Stimulated activated effector memory CD8-positive, alpha-beta T cell treated with anti-CD3 and anti-CD28 coated beads, Interleukin-12 subunit alpha, Interleukin-12 subunit beta, amount 100 ng/mL, for 72 hours (primary cell): ENCODE results near the gene RBAK.
"Not testable (repeated sequence)": the region's sequence is repeated elsewhere in the genome, so short reads cannot be mapped to it uniquely, and the experiment has no call there.

Experiments used
- ATAC-seq: fragments of 150-1000 bp; cut with Tn5 transposase; 2 replicates; pipeline ENCODE4 v1.10.0; 2021
- DNase-seq, 2 donors: peaks; one replicate each; pipeline ENCODE4 v3.0.0; 2021 to 2022; ENCODE audit warnings: low spot score in 2 of 2
- H3K27ac Mint-ChIP-seq: one replicate; pipeline ENCODE4 v1.8.0; 2022; ENCODE audit warnings: mild to moderate bottlenecking, mixed read lengths
- H3K36me3 Mint-ChIP-seq: one replicate; pipeline ENCODE4 v1.8.0; 2022; ENCODE audit warnings: mild to moderate bottlenecking, mixed read lengths
- H3K4me1 Mint-ChIP-seq: one replicate; pipeline ENCODE4 v1.8.0; 2022; ENCODE audit warnings: mixed read lengths
- H3K4me3 Mint-ChIP-seq: one replicate; pipeline ENCODE4 v1.8.0; 2022; ENCODE audit warnings: mild to moderate bottlenecking, mixed read lengths
- H3K9me3 Mint-ChIP-seq: one replicate; pipeline ENCODE4 v1.8.0; 2022; ENCODE audit warnings: mixed read lengths

RBAK gene

GRCh38 chr7:5033186-5033585, 12.5 kb upstream of the RBAK start:
- H3K36me3 Mint-ChIP-seq, DNase-seq, H3K9me3 Mint-ChIP-seq, H3K4me3 Mint-ChIP-seq, H3K27ac Mint-ChIP-seq, ATAC-seq: not testable (repeated sequence)
- peaks cover 13% of the 10 kb centered on the region for H3K4me1 Mint-ChIP-seq

GRCh38 chr7:5035276-5035675, 10.4 kb upstream of the RBAK start:
- no peaks in the 10 kb centered on the region for H3K36me3 Mint-ChIP-seq
- peaks cover 13% of the 10 kb centered on the region for H3K4me1 Mint-ChIP-seq
- ATAC-seq (no peak), DNase-seq (no peak)
- H3K27ac Mint-ChIP-seq = no peak overlapping the region
- no peaks in the 10 kb centered on the region for H3K9me3 Mint-ChIP-seq
- H3K4me3 Mint-ChIP-seq = no peak overlapping the region

GRCh38 chr7:5036446-5036845, 9.2 kb upstream of the RBAK start:
- Mint-ChIP-seq H3K4me3 (no peak overlapping the region), H3K9me3 (no peaks in the 10 kb centered on the region), H3K36me3 (no peaks in the 10 kb centered on the region), H3K4me1 (peaks cover 13% of the 10 kb centered on the region), H3K27ac (peak overlapping the region; percentile 72)
- no peak for ATAC-seq
- DNase-seq = no peak

- no peak for ATAC-seq
- no peak for DNase-seq
- peaks cover 11% of the 10 kb centered on the region for H3K36me3 Mint-ChIP-seq
- peaks cover 12% of the 10 kb centered on the region for H3K4me1 Mint-ChIP-seq
- no peaks in the 10 kb centered on the region for H3K9me3 Mint-ChIP-seq
- H3K4me3 Mint-ChIP-seq = no peak overlapping the region
- no peak overlapping the region for H3K27ac Mint-ChIP-seq
Observed at GRCh38 chr7:5041047-5041446, 4.6 kb upstream of the RBAK start.

GRCh38 chr7:5043661-5044060, 2.0 kb upstream of the RBAK start:
- ATAC-seq = no peak
- Mint-ChIP-seq H3K27ac (no peak overlapping the region), H3K9me3 (no peaks in the 10 kb centered on the region), H3K4me1 (peaks cover 18% of the 10 kb centered on the region), H3K36me3 (peaks cover 35% of the 10 kb centered on the region), H3K4me3 (no peak overlapping the region)
- peak in 1 of 2 donors; percentile 32 for DNase-seq

DNA sequence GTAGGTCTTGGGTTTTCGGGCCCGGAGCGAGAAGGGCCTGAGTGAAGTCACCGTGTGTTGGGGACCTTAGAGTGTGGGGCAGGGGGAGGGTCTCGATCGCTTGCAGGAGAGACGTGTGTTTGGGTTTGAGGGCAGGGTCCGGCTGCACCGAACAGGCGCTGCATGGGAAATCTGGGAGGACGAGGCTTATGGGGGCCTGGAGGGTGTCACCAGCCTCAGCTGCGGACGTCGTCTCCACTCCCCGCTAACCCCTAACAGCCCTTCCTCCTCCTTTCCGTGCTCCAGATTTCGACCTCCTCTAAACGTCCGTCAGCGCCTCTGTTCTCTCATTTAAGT, 705 bp downstream of the RBAK start:
- ATAC-seq = not testable (repeated sequence)

DNA sequence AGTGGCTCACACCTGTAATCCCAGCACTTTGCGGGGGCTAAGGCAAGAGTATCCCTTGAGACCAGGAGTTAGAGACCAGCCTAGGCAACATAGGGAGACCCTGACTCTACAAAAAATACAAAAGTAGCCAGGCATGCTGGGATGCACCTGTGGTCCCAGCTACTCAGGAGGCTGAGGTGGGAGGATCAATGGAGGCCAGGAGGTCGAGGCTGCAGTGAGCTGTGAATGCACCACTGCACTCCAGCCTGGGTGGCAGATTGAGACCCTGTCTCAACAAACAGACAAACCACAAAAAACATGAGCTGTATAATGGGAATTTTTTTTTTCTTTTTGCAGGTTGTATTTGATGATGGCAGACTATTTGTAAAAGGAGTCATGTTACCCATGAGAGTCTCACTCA, 1.5 kb downstream of the RBAK start:
- not testable (repeated sequence) for ATAC-seq, H3K27ac Mint-ChIP-seq, H3K9me3 Mint-ChIP-seq
- Mint-ChIP-seq H3K4me3 (peak overlapping the region; percentile 88), H3K36me3 (peaks cover 70% of the 10 kb centered on the region), H3K4me1 (peaks cover 27% of the 10 kb centered on the region)
- DNase-seq = peak in 1 of 2 donors; percentile 42

More for the DNA sequence above, 705 bp downstream of the RBAK start:
- DNase-seq, H3K9me3 Mint-ChIP-seq: not testable (repeated sequence)
- peak overlapping the region; percentile 88 for H3K4me3 Mint-ChIP-seq
- peak overlapping the region; percentile 96 for H3K27ac Mint-ChIP-seq
- H3K4me1 Mint-ChIP-seq = peaks cover 27% of the 10 kb centered on the region
- H3K36me3 Mint-ChIP-seq = peaks cover 62% of the 10 kb centered on the region

DNA sequence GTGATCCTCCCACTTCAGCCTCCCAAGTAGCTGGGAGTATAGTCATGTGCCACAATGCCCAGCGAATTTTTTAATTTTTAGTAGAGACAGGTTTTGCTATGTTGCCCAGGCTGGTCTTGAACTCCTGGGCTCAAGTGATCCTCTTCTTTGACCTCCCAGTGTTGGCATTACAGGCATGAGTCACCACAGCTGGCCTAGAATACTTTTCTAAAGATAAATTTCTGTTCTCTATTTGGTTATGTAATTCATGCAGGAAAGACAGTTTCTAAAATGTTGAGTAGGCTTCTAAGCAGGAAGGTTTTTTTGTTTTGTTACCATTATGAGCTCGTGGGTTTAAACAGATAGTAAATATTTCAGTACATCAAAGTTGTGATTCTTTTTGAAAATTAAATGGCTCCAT, 5.0 kb downstream of the RBAK start:
- DNase-seq = no peak
- ATAC-seq = no peak
- Mint-ChIP-seq H3K27ac (no peak overlapping the region), H3K36me3 (peaks cover 98% of the 10 kb centered on the region), H3K4me3 (no peak overlapping the region), H3K9me3 (peaks cover 27% of the 10 kb centered on the region), H3K4me1 (peaks cover 36% of the 10 kb centered on the region)

DNA sequence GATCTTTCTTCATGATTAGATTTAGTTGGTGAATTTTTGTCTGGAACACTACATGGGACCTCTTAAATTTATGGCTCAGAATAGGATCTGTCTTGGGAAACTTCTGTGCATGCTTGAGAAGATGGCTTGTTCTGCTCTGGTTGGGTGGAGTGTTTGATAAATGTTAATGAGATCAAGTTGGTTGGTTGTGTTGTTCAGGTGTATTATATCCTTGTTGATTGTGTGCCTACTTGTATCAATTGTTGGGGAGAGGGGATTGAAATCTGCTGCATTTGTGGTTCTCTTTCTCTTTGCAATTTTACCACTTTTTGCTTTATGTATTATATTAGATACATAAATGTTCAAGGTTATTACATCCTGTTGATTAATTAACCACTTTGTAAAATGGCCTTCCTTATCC, 6.1 kb downstream of the RBAK start:
- Mint-ChIP-seq H3K9me3 (peaks cover 31% of the 10 kb centered on the region), H3K4me1 (peaks cover 31% of the 10 kb centered on the region), H3K36me3 (peaks cover 100% of the 10 kb centered on the region)
- H3K4me3 Mint-ChIP-seq, H3K27ac Mint-ChIP-seq, ATAC-seq, DNase-seq: not testable (repeated sequence)

DNA sequence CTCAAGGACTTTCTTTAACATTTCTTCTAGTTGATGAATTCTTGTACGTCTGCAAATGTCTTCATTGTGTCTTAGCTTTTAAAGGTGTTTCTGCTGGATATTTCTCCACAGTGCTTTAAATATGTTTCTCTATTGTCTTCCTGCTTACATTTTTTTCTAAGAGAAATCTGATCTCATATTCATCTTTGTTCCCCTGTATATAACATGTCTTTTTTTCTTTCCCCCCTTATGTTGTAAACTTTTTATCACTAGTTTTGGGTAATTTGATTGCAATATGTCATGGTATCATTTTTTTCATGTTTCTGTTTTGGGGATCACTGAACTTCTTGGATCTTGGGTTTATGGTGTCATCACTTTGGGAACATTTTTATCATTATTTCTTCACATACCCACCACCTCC, 7.5 kb downstream of the RBAK start:
- peaks cover 100% of the 10 kb centered on the region for H3K36me3 Mint-ChIP-seq
- no peak overlapping the region for H3K4me3 Mint-ChIP-seq
- H3K9me3 Mint-ChIP-seq = peaks cover 31% of the 10 kb centered on the region
- no peak for DNase-seq
- H3K4me1 Mint-ChIP-seq = peaks cover 27% of the 10 kb centered on the region
- no peak overlapping the region for H3K27ac Mint-ChIP-seq
- ATAC-seq = no peak

- ATAC-seq (no peak), DNase-seq (no peak)
- H3K4me3 Mint-ChIP-seq = no peak overlapping the region
- peak overlapping the region; percentile 54 for H3K27ac Mint-ChIP-seq
- H3K9me3 Mint-ChIP-seq = peaks cover 46% of the 10 kb centered on the region
- H3K4me1 Mint-ChIP-seq = peaks cover 1% of the 10 kb centered on the region
- H3K36me3 Mint-ChIP-seq = peaks cover 75% of the 10 kb centered on the region
Observed at GRCh38 chr7:5063698-5064097, 18.0 kb downstream of the RBAK start.

- H3K27ac Mint-ChIP-seq = peak overlapping the region; percentile 54
- H3K4me3 Mint-ChIP-seq = no peak overlapping the region
- no peaks in the 10 kb centered on the region for H3K4me1 Mint-ChIP-seq
- DNase-seq (no peak), ATAC-seq (no peak)
- H3K36me3 Mint-ChIP-seq = peaks cover 67% of the 10 kb centered on the region
- H3K9me3 Mint-ChIP-seq = peaks cover 43% of the 10 kb centered on the region
Observed at GRCh38 chr7:5064391-5065106, 18.9 kb downstream of the RBAK start.

- Mint-ChIP-seq H3K9me3 (peaks cover 43% of the 10 kb centered on the region), H3K4me3 (no peak overlapping the region), H3K27ac (no peak overlapping the region), H3K4me1 (no peaks in the 10 kb centered on the region), H3K36me3 (peaks cover 61% of the 10 kb centered on the region)
- ATAC-seq (no peak), DNase-seq (no peak)
Observed at GRCh38 chr7:5065107-5065407, 19.4 kb downstream of the RBAK start.

GRCh38 chr7:5068521-5068920, 22.9 kb downstream of the RBAK start:
- DNase-seq = no peak
- peaks cover 30% of the 10 kb centered on the region for H3K9me3 Mint-ChIP-seq
- no peak for ATAC-seq
- H3K4me3 Mint-ChIP-seq = no peak overlapping the region
- H3K27ac Mint-ChIP-seq = no peak overlapping the region
- H3K4me1 Mint-ChIP-seq = peaks cover 13% of the 10 kb centered on the region
- peaks cover 34% of the 10 kb centered on the region for H3K36me3 Mint-ChIP-seq

DNA sequence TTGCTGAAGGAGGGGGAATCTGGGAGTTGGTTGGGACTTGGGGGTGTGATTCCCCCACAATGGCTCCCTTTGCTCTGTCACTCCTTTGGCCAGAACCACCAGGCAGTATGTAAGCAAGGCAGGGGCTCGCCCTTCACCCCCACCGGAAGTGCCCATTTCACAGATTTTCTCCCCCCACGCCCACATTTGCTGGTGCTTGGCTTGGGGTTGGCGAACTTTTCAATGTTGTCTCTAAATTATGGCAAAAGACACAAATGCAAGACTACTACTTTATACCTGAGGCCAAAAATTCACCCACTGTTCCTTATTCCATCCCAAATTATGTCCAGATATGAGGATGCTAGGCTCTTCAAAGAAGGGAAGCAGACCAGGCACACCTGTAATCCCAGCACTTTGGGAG, 24.5 kb downstream of the RBAK start:
- H3K9me3 Mint-ChIP-seq = peaks cover 24% of the 10 kb centered on the region
- H3K36me3 Mint-ChIP-seq = peaks cover 18% of the 10 kb centered on the region
- H3K4me1 Mint-ChIP-seq = peaks cover 13% of the 10 kb centered on the region
- ATAC-seq = no peak
- no peak for DNase-seq
- H3K27ac Mint-ChIP-seq = no peak overlapping the region
- H3K4me3 Mint-ChIP-seq = no peak overlapping the region

DNA sequence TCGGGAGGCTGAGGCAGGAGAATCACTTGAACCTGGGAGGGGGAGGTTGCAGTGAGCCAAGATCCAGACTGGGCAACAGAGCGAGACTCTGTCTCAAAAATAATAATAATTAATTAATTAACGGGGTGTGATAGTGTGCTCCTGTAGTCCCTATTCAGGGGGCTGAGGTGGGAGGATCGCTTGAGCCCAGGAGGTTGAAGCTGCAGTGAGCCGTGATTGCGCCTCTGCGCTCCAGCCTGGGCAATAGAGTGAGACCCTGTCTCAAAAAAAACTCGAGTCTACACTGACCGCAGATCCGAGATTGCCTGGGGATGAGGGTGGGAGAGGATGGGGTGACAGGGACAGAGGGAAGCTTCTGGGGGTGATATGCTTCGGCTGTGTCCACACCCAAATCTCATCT, 29.5 kb downstream of the RBAK start:
- H3K4me3 Mint-ChIP-seq, DNase-seq, H3K27ac Mint-ChIP-seq, ATAC-seq, H3K36me3 Mint-ChIP-seq, H3K9me3 Mint-ChIP-seq: not testable (repeated sequence)
- peaks cover 24% of the 10 kb centered on the region for H3K4me1 Mint-ChIP-seq

GRCh38 chr7:5077740-5078139, 32.1 kb downstream of the RBAK start:
- H3K4me3 Mint-ChIP-seq = no peak overlapping the region
- H3K36me3 Mint-ChIP-seq = no peaks in the 10 kb centered on the region
- peaks cover 11% of the 10 kb centered on the region for H3K4me1 Mint-ChIP-seq
- H3K27ac Mint-ChIP-seq = no peak overlapping the region
- DNase-seq (no peak), ATAC-seq (no peak)
- no peaks in the 10 kb centered on the region for H3K9me3 Mint-ChIP-seq
